ENCODE measurements around the gene FER.

Gene FER

GRCh38 chr5:109105631-109106267 is 358.1 kb downstream of the FER start:
- DNase-seq, result no peak

- DNase-seq, result no peak
Observed at GRCh38 chr5:109111680-109112079, 364.0 kb downstream of the FER start.

DNA sequence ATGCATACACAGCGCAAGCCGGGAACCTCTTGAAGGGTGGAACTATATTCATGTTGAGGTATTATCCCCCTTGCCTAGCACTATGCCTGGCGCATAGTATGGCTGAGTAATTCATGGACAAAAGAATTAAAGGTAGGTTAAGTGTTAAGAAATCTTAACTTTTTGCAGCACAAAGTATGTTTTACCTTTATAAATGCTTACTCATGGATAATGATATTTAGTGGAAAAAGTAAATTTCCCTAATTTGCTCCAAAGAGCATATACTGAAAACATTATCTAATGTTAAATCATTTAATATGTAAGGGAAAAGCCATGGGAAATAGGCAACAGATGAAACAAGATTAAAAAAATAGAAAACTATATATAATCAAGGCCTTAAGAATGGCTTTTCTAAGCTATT is 365.9 kb downstream of the FER start:
- DNase-seq, result no peak

- DNase-seq, result no peak
Observed at GRCh38 chr5:109121225-109121624, 373.5 kb downstream of the FER start.

GRCh38 chr5:109125755-109126429 is 378.2 kb downstream of the FER start:
- no peak for DNase-seq

DNA sequence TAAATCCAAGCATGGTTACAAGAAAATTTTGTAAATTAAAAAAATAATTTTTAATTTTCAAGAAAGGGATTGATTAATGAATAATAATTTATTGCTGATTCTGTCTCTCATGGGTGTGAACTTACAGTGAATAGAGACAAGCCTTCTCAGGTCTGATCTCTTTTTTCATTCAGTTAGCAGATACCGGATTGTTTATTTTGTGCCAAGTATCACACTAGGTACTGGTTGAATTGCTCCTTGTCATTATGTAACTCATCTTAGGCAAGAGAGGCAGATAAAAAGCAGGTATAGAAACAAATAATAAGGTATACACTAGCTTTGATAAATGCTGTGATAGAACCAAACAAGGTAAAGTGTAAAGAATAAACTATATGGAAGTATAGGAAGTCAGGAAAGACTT is 378.8 kb downstream of the FER start:
- DNase-seq, result no peak

DNA sequence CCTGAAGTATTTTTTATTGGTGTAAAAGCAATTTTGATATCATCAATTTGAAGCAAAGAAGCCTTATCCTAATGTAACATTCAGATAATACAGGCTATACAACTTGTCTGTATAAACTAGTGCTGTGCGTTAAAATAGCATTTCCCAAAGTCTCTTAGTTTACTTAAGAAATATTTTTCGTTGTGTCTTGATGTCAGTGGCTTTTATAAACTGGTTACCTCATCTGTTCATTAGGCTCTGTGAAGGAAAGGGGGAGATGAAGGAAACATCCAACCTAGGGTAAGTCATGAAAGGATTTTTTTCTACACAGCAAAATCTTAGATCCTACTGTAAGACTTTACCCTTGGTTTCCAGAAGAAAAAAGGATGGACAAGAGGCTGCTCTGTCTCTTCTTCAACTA is 389.2 kb downstream of the FER start:
- no peak for DNase-seq

DNA sequence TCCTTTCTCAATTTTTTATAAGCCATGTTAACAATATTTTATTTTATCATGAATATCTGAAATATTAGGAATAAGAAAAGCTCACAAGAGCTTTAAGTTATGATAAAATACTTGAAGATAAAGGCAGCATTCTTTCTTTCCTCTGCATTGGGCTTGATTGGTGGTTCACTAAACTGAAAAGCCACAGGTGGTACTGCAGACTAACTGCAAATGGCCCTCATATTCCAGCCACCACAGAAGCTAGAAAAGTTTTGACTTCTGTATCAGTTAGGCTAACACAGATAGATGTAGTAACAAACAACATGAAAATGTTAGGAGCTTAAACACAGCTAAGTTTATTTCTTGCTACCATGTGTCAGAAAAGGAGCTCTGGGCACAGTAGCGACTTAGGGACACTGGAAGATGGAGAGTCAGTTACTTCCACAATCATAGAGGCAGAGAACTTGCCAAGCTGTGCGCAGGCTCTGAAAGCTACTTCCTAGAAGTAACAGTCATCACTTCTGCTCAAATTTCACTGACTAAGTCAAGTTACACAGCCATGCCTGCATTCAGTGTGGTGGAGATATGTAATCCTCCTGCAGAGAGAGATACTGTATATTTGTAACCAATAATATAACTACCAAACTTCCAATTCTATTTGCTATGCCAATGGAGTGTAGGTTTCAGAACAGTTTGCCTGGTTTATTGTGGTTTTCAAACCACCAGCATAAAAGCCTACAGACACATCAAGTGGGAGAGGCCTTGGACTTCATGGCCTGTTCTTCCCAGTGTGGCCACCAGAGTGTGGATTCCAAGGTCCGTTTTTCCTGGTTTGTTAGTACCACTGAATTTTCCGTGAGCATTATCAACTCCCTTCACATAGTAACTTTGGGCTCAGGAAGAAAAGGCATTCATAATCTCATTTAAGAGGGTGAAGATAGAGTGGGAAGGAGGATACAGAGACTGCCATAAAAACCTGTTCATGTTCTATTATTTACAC is 393.8 kb downstream of the FER start:
- DNase-seq, result no peak

GRCh38 chr5:109143031-109143430 is 395.3 kb downstream of the FER start:
- no peak for DNase-seq

- DNase-seq, result no peak
Observed at GRCh38 chr5:109145139-109145538, 397.4 kb downstream of the FER start.

GRCh38 chr5:109146591-109146990 is 398.9 kb downstream of the FER start:
- DNase-seq, result no peak

DNA sequence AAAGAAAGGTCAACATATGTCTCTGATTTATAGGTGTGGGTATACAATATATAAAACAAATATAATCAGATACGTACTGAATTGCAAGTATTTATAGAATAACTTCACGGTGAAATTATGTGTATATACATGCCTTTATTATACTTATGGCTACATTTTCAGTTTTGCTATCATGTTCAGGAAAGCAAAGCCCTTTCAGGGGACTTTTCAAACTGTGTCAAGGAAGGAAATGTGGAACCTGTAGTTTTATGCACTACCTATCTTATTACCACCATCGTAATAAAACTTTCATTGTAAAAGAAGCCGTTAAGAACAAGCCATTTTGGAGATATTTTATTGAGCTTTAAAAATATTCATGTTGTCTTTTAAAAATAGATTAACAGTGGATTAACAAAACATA is 404.9 kb downstream of the FER start:
- DNase-seq, result no peak

DNA sequence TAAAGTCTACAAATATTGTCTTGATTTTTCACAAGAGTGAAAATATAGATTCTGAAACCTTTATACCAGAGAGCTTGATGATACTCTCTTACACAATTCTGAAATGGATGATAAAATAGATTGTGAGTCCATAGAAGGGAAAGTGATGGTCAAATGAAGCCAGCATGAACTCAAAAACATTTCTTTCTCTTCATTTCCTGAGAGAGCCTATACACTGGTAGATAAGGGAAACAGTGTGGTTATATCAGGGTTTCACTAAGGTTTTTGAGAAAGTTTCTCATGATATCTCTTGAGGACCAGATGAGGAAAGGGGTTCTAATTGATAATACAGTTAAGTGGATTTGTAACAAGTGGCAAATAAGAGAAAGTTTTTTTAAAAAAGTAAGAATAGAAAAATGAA is 407.9 kb downstream of the FER start:
- DNase-seq, result no peak

DNA sequence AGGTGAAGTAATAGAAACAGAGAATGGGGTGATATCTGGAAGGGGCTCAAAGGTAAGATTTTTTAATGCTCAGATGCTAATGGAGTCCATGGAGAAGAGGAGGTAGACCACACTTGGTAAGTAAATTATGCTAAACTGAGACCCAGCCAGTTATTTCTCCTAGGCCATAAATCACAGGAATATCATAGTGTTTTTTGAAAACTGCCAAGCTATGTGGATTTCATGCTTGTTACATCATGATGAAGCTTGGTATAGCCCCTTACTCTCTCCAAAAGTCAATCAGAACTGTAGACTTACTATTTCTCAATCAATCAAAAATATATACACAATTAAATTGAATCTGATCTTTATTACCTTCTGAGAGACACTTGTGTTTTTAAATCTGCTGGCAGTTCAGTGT is 409.2 kb downstream of the FER start:
- DNase-seq, result no peak

DNA sequence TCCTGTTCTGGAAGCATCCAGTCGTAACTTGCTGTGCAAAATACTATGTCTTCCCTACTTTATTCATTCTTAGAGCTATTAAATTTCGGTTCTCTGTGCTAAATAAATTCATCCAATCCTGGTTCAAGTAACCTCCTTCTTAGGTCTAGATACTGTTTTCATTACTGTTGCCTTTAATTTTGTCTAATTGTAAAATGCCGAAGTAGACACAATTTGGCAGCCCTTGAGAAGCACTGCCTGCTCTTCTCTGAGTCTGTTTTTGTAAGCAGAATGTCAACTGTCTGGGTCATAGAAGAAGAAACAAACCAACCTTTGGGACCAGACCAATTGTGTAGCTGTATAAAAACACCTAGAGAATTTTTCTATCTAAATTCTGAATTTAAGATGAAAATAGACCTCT is 412.8 kb downstream of the FER start:
- no peak for DNase-seq

GRCh38 chr5:109161914-109162683 is 414.4 kb downstream of the FER start:
- DNase-seq, result no peak

GRCh38 chr5:109163336-109163735 is 415.6 kb downstream of the FER start:
- DNase-seq, result no peak

GRCh38 chr5:109164001-109164400 is 416.3 kb downstream of the FER start:
- no peak for DNase-seq

GRCh38 chr5:109167586-109167985 is 419.9 kb downstream of the FER start:
- DNase-seq, result no peak

DNA sequence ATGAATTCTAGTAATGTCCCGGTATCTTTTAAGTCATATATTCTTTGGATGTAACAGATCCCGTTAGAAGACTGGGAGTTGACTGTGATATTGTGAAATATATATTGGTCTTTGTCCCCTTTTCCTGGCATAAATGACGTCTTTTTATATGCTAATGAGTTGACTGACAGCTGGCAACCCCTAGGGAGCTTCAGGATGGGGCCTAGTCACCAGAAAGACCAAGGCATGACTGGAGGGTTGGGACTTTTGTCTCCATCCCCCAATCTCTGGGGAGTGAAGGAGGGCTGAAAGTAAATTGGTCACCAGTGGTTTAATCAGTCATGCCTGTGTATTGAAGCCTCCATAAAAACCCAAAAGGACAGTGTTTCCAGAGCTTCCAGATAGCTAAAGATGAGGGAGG is 420.5 kb downstream of the FER start:
- no peak for DNase-seq

DNA sequence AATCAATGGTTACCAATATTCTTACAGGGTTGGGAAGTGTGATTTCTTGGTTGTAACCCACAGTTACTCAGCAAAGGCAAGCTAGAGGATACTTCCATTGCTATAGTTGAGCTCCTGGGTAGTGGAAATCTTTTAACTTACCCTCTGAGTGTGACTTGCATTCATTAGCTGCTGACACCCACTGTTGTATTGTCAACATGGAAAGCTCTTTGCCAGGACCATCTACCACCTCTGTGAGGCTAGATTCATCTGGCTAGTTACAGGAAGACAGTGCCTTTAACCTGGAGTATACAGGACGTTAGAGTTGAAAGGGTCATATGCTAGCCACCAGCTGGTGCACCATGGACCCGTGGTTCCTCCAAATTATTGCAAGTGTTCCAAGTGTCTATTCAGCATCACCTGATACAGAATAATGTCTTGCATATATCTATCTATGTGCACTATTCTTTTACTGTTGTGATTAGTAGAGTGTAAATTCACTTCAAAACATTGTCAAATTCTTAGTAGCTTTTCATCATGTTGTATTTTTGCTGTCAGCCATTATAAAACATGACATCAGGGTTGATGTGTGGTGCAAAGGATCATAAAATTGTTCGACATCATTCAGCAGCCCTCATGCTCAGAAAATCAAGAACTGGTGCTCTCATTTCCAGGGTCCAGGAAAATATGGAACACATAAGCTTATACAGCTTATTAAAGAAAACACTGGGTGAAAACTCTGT is 423.1 kb downstream of the FER start:
- DNase-seq, result no peak

Data from nucleus accumbens (tissue), 56 donors.